Raji (cell line): ENCODE measurements around the gene DDAH1.

Source experiments
- POLR2A ChIP-seq: IDR thresholded peaks from 2 replicates; pipeline ENCODE4 v1.6.1; 2011; ENCODE audit warnings: low read depth, low read length, control low read depth; ENCODE audit not compliant: insufficient read depth

Gene DDAH1

GRCh38 chr1:85300140-85300539 lies 164.8 kb downstream of the DDAH1 start:
- TF ChIP-seq POLR2A, result no peak

DNA sequence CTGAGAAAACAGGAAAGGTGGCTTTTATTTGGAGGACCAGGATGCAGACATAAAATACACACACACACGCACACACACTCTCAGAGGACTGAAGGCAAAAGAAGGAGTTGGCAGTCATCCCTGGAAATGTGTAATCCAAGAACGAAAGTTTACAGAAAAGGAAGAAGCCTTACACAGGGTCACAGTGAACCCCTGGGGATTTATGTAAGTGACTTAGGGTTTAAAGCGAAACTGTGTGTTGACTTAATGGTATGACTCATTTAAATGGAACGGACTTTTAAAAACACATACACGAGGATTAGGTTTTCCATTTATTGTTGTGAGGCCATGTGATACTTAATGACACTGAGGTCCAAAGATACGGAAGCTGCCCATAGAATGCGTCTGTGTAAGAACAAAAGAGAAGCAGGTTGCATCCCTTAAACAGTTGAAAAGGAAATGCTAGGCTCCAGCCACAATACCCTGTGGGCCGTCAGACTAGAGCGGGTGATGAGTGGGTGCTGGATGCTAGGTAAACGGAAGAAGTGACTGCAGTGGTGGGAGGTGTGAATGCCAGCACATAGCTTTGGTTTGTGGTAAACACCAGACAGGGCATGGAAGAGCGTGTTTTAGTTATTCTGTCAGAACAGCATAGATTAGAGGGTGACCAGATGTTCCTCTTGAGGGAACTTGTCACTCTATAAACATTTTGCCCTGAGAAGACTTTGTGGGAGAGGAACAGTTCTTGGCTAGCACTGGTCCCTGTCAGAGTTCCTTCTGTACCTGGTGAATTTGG lies 166.9 kb downstream of the DDAH1 start:
- no peak for TF ChIP-seq POLR2A

GRCh38 chr1:85297538-85297854 lies 167.5 kb downstream of the DDAH1 start:
- TF ChIP-seq POLR2A, result no peak

DNA sequence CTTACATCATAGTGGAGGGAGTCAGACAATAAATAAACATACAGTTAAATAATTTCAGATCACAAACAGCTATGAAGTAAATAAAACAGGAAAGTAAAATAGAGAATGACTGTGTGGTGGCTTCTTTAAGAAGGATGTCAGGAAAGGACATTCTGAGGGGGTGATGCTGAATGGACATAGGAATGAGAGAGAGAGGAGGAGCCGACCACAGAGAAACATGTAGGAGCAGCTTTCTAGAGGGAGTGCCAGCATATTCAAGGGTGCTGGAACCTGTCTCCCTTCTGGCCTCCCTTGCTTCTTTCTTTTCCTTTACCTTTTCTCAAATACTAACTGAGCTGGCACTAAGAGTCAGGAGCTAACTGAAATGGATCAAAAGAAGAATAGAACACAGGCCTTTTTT lies 168.0 kb downstream of the DDAH1 start:
- TF ChIP-seq POLR2A, result no peak

GRCh38 chr1:85295654-85296053 lies 169.3 kb downstream of the DDAH1 start:
- TF ChIP-seq POLR2A, result no peak

- no peak for TF ChIP-seq POLR2A
Observed at GRCh38 chr1:85295006-85295431, 169.9 kb downstream of the DDAH1 start.

- TF ChIP-seq POLR2A, result no peak
Observed at GRCh38 chr1:85290826-85291225, 174.1 kb downstream of the DDAH1 start.

DNA sequence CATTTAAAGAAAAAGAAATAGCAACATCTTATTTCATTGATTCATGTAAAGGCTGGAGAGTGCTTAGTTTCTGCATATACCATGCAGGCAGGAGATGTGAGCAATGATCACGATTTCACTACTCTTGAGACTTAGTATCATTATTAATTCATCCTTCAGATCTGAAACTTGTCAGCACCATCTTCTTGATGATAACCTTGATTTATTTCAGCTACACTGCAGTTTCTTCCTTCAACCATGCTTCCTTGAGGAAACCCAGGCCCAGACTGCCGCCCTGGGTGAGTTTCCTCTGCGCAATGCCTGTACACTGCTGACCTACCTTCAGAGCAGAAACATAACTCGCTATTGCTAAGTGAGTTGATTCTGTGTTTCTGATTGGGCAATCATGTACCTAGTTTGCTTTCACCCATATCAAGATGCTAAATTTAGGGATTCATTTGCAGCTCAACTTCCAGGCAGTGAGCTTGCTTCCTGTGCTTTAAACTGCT lies 175.1 kb downstream of the DDAH1 start:
- TF ChIP-seq POLR2A, result no peak

GRCh38 chr1:85289207-85289847 lies 175.6 kb downstream of the DDAH1 start:
- TF ChIP-seq POLR2A, result no peak

DNA sequence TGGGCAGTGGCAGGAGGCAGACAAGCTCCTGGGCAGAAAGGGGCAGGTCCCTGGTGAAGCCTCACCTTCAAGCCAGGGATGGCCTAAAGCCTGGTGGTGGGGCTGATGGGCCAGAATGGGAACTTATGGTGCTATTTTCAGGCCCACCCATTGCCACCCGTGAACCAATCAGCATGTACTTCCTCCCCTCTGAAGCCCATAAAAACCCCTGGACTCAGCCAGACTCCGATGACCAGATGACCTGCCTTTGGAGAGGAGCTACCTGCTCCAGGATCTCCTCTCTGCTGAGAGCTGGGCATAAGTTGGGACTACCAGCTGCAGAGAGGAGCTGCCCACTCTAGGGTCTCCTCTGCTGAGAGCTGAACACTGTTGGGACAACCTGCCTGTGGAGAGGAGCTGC lies 180.8 kb downstream of the DDAH1 start:
- no peak for TF ChIP-seq POLR2A

GRCh38 chr1:85283475-85284199 lies 181.3 kb downstream of the DDAH1 start:
- TF ChIP-seq POLR2A, result no peak

DNA sequence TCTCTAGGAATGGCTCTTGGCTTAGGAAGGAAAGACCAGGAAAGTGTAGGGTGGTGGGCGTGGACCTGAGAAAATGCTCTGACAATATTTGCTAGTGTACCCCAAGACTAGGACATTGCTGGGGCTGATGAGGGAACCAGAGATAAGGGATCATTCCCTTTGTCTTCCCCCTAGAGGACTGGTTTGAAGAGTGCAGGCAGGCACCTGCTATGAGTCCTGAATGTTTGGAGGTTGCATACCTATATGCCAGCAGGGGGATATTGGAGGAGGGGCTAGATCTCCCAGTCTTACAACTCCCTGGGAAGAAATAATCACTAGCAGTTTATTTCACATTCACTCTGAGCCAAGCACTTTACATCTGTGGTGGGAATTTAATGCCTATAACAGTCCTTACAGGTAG lies 182.5 kb downstream of the DDAH1 start:
- TF ChIP-seq POLR2A, result no peak

- no peak for TF ChIP-seq POLR2A
Observed at GRCh38 chr1:85280636-85281035, 184.3 kb downstream of the DDAH1 start.

- no peak for TF ChIP-seq POLR2A
Observed at GRCh38 chr1:85279458-85280080, 185.4 kb downstream of the DDAH1 start.

GRCh38 chr1:85278853-85279314 lies 186.1 kb downstream of the DDAH1 start:
- TF ChIP-seq POLR2A, result no peak
